Panc1 (cell line): Measurements from ENCODE around the gene AATF.

Source experiments
- TCF7L2 ChIP-seq: IDR thresholded peaks from 2 replicates; pipeline ENCODE4 v1.6.1; 2011; ENCODE audit warnings: mild to moderate bottlenecking, low read depth, low read length, inconsistent platforms
- TF ChIP-seq, protein P1 (sequence below): fragments of 450-650 bp; IDR thresholded peaks from 2 replicates; pipeline ENCODE4 v1.5.1; 2017; ENCODE audit warnings: mild to moderate bottlenecking
- TF ChIP-seq, protein P2 (sequence below), 2 experiments: IDR thresholded peaks; 2 replicates each; pipeline ENCODE4 v1.6.1; 2011 to 2012; ENCODE audit warnings: low read depth in 2 of 2, control low read depth in 1 of 2, low read length in 1 of 2, mild to moderate bottlenecking in 1 of 2, moderate library complexity in 1 of 2; ENCODE audit not compliant: insufficient read depth in 1 of 2

GRCh38 chr17:37060928-37061327 is 112.2 kb downstream of the AATF start:
- TF ChIP-seq, protein P1, sequence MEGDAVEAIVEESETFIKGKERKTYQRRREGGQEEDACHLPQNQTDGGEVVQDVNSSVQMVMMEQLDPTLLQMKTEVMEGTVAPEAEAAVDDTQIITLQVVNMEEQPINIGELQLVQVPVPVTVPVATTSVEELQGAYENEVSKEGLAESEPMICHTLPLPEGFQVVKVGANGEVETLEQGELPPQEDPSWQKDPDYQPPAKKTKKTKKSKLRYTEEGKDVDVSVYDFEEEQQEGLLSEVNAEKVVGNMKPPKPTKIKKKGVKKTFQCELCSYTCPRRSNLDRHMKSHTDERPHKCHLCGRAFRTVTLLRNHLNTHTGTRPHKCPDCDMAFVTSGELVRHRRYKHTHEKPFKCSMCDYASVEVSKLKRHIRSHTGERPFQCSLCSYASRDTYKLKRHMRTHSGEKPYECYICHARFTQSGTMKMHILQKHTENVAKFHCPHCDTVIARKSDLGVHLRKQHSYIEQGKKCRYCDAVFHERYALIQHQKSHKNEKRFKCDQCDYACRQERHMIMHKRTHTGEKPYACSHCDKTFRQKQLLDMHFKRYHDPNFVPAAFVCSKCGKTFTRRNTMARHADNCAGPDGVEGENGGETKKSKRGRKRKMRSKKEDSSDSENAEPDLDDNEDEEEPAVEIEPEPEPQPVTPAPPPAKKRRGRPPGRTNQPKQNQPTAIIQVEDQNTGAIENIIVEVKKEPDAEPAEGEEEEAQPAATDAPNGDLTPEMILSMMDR, result no peak
- TF ChIP-seq, protein P2, sequence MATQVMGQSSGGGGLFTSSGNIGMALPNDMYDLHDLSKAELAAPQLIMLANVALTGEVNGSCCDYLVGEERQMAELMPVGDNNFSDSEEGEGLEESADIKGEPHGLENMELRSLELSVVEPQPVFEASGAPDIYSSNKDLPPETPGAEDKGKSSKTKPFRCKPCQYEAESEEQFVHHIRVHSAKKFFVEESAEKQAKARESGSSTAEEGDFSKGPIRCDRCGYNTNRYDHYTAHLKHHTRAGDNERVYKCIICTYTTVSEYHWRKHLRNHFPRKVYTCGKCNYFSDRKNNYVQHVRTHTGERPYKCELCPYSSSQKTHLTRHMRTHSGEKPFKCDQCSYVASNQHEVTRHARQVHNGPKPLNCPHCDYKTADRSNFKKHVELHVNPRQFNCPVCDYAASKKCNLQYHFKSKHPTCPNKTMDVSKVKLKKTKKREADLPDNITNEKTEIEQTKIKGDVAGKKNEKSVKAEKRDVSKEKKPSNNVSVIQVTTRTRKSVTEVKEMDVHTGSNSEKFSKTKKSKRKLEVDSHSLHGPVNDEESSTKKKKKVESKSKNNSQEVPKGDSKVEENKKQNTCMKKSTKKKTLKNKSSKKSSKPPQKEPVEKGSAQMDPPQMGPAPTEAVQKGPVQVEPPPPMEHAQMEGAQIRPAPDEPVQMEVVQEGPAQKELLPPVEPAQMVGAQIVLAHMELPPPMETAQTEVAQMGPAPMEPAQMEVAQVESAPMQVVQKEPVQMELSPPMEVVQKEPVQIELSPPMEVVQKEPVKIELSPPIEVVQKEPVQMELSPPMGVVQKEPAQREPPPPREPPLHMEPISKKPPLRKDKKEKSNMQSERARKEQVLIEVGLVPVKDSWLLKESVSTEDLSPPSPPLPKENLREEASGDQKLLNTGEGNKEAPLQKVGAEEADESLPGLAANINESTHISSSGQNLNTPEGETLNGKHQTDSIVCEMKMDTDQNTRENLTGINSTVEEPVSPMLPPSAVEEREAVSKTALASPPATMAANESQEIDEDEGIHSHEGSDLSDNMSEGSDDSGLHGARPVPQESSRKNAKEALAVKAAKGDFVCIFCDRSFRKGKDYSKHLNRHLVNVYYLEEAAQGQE (IDR thresholded peaks at IDR 0.05; ENCODE audit: insufficient read depth in 1 of 2, low read depth in 2 of 2, low read length in 1 of 2), result no peak
- no peak for TF ChIP-seq TCF7L2
